Endodermal cell (in vitro differentiated cells): ENCODE results near the gene SOST. TPM values are rescaled to one million over a fixed set of nuclear protein-coding genes. Genes with fewer than 3 reads are reported as not detected.

Experiments
- DNase-seq: peaks from one replicate; pipeline ENCODE4 v3.0.0-alpha.2; 2017
- H3K27ac ChIP-seq: 2 replicates; pipeline ENCODE4 v1.5.1; 2013; ENCODE audit warnings: mild to moderate bottlenecking, low read depth, low read length, moderate library complexity
- H3K27me3 ChIP-seq: 2 replicates; pipeline ENCODE4 v1.6.1; 2013; ENCODE audit warnings: mild to moderate bottlenecking, low read length, moderate library complexity; ENCODE audit not compliant: insufficient read depth, control insufficient read depth, poor library complexity, severe bottlenecking
- H3K36me3 ChIP-seq: 2 replicates; pipeline ENCODE4 v1.7.0; 2013; ENCODE audit warnings: mild to moderate bottlenecking, low read length, moderate library complexity; ENCODE audit not compliant: control insufficient read depth, insufficient read depth
- H3K4me1 ChIP-seq: one replicate; pipeline ENCODE4 v1.7.0; 2013; ENCODE audit warnings: low read length; ENCODE audit not compliant: control insufficient read depth, insufficient read depth
- H3K4me3 ChIP-seq: 2 replicates; pipeline ENCODE4 v1.5.1; 2013; ENCODE audit warnings: mild to moderate bottlenecking, low read length, moderate library complexity
- H3K9ac ChIP-seq: 2 replicates; pipeline ENCODE4 v1.6.1; 2013; ENCODE audit warnings: mild to moderate bottlenecking, low read length, moderate library complexity; ENCODE audit not compliant: poor library complexity, severe bottlenecking; ENCODE audit errors: extremely low read depth
- H3K9me3 ChIP-seq: 2 replicates; pipeline ENCODE4 v1.6.1; 2013; ENCODE audit warnings: mild to moderate bottlenecking, low read length, moderate library complexity; ENCODE audit not compliant: control insufficient read depth
- H3K27ac Mint-ChIP-seq: 2 replicates; pipeline ENCODE4 v1.8.0; 2020; ENCODE audit warnings: mixed read lengths
- H3K27me3 Mint-ChIP-seq: 2 replicates; pipeline ENCODE4 v1.8.0; 2021; ENCODE audit warnings: mild to moderate bottlenecking, mixed read lengths; ENCODE audit not compliant: insufficient read depth
- H3K36me3 Mint-ChIP-seq: 2 replicates; pipeline ENCODE4 v1.8.0; 2020; ENCODE audit warnings: low read depth, mixed read lengths
- H3K4me1 Mint-ChIP-seq: 2 replicates; pipeline ENCODE4 v1.8.0; 2020; ENCODE audit warnings: mixed read lengths
- H3K4me3 Mint-ChIP-seq: 2 replicates; pipeline ENCODE4 v1.8.0; 2020; ENCODE audit warnings: mild to moderate bottlenecking, moderate library complexity, mixed read lengths
- H3K9me3 Mint-ChIP-seq: 2 replicates; pipeline ENCODE4 v1.8.0; 2020; ENCODE audit warnings: mild to moderate bottlenecking, mixed read lengths
- WGBS, 2 experiments: methylation state at CpG; one replicate each; pipeline versions ENCODE4 v1.1.5 to v1.1.7; 2013; ENCODE audit warnings: missing lambda C conversion rate in 2 of 2, mixed read lengths in 1 of 2; ENCODE audit not compliant: insufficient coverage in 1 of 2, insufficient read length in 1 of 2; 5-methylcytosine and 5-hydroxymethylcytosine counted together
- total RNA-seq, 2 donors: library from RNA; stranded (reverse); fragmentation: NEBNext Ultra II Directional in 1 of 2; extraction: Animal tissue kit (Norgen Biotek cat#: 25700) in 1 of 2; gene quantifications; 2 replicates in 1 of 2; 3 replicates in 1 of 2; pipeline ENCODE4 v1.2.1, GENCODE V29; 2021
- TF ChIP-seq, protein P1 (sequence below): fragments of 200-600 bp; sonication (generic); conservative IDR thresholded peaks from 2 replicates; pipeline ENCODE4 v1.5.0; 2021; ENCODE audit warnings: antibody characterized with exemption, mild to moderate bottlenecking

Gene SOST
- total RNA-seq, 2 donors from 2014 or later, result not detected

DNA sequence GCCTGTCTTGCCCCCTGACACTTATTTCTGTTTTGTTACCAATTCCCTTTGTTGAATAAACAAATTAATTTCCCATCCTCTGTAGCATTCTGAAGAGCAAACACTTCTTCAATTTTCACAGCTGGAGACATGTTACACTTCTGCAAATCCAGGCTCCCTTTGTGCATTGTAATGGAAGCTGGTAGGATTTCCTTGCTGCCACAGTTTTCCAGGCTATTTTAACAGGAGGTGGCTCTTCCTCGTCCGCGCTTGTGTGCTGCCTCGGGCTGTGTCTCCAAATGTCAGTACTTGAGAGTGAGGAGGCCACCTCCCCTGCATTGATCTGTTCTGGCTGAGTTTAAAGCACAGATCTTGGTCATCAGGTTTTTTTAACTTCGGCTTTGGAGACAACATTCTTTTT lies 40.0 kb downstream of the SOST start:
- Histone ChIP-seq H3K9me3 (no peaks in the 10 kb centered on the region), H3K4me1 (no peaks in the 10 kb centered on the region), H3K4me3 (no peak overlapping the region), H3K36me3 (no peaks in the 10 kb centered on the region), H3K27me3 (peaks cover 23% of the 10 kb centered on the region), H3K27ac (no peak overlapping the region), H3K9ac (no peak overlapping the region)
- H3K4me3 Mint-ChIP-seq, result no peak overlapping the region
- DNase-seq, result peak; percentile 75
- no peak overlapping the region for H3K27ac Mint-ChIP-seq
- no peaks in the 10 kb centered on the region for H3K9me3 Mint-ChIP-seq
- 36 to 49% methylated on average over 1 to 5 of the region's 5 CpGs for WGBS, 2 experiments
- H3K36me3 Mint-ChIP-seq, result no peaks in the 10 kb centered on the region
- H3K4me1 Mint-ChIP-seq, result peaks cover 22% of the 10 kb centered on the region
- peaks cover 48% of the 10 kb centered on the region for H3K27me3 Mint-ChIP-seq
- TF ChIP-seq, protein P1, sequence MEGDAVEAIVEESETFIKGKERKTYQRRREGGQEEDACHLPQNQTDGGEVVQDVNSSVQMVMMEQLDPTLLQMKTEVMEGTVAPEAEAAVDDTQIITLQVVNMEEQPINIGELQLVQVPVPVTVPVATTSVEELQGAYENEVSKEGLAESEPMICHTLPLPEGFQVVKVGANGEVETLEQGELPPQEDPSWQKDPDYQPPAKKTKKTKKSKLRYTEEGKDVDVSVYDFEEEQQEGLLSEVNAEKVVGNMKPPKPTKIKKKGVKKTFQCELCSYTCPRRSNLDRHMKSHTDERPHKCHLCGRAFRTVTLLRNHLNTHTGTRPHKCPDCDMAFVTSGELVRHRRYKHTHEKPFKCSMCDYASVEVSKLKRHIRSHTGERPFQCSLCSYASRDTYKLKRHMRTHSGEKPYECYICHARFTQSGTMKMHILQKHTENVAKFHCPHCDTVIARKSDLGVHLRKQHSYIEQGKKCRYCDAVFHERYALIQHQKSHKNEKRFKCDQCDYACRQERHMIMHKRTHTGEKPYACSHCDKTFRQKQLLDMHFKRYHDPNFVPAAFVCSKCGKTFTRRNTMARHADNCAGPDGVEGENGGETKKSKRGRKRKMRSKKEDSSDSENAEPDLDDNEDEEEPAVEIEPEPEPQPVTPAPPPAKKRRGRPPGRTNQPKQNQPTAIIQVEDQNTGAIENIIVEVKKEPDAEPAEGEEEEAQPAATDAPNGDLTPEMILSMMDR, result no peak

DNA sequence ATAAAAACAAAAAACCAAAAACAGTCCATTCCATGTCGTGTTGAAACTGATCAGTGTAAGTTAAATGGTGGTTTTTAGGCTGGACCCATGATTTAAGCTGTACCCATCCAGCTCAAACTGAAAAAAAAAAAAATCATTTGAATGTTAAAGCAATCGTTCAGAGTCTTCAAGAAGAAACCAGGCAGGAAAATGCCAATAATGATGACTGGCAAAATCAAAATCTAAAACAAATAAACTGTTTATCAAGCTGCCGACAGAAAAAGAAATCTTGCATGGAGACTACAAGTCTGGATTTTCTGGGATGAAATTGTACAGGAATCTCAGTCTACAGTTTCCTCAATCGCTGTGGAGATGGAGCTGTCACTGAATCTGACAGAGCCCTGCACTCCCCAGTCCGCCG lies 40.7 kb downstream of the SOST start:
- H3K36me3 ChIP-seq, result no peaks in the 10 kb centered on the region
- no peaks in the 10 kb centered on the region for H3K9me3 ChIP-seq
- H3K27me3 ChIP-seq, result peaks cover 29% of the 10 kb centered on the region
- H3K27ac Mint-ChIP-seq, result no peak overlapping the region
- H3K4me1 ChIP-seq, result no peaks in the 10 kb centered on the region
- H3K4me1 Mint-ChIP-seq, result peaks cover 17% of the 10 kb centered on the region
- WGBS, 2 experiments, result 73 to 82% methylated on average over 4 to 6 of the region's 6 CpGs
- no peaks in the 10 kb centered on the region for H3K36me3 Mint-ChIP-seq
- TF ChIP-seq, protein P1, result no peak
- no peak overlapping the region for H3K4me3 ChIP-seq
- H3K9ac ChIP-seq, result no peak overlapping the region
- DNase-seq, result no peak
- no peaks in the 10 kb centered on the region for H3K9me3 Mint-ChIP-seq
- peaks cover 54% of the 10 kb centered on the region for H3K27me3 Mint-ChIP-seq
- H3K4me3 Mint-ChIP-seq, result no peak overlapping the region
- no peak overlapping the region for H3K27ac ChIP-seq

DNA sequence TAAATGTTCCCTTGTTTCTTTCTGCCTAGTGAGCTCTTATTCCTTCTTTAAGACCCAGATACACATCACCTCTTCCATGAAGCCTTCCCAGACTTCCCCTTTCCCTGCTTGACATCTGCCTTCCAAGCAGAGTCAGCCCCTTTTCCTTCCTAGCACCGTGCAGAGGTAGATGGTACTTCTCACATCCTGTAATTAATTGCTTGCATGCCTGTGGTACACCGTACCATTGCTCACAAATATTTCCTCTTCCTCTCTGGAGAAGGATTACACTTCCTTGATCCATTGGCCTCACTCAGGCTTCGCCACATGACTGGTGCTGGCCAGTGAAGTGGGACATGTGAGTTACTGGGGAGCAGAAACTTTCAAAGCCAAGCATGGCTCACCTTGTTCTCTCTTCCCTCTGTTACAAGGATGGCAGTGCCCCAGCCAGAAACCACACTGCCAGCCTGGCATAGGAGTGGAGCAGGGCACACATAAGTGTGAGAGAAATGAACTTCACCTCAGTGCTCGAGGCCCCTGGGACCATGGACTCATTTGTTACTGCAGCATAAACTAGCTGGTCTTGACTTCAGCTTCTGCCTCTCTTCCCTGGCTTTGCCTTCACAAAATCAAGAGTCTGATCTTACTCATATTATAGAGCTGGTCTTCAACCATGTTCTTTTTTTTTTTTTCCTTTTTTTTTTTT lies 44.0 kb downstream of the SOST start:
- Mint-ChIP-seq H3K4me1 (peaks cover 16% of the 10 kb centered on the region), H3K36me3 (no peaks in the 10 kb centered on the region), H3K27ac (no peak overlapping the region), H3K4me3 (peak overlapping the region; percentile 46), H3K27me3 (peaks cover 71% of the 10 kb centered on the region), H3K9me3 (no peaks in the 10 kb centered on the region)
- H3K36me3 ChIP-seq, result no peaks in the 10 kb centered on the region
- 89 to 94% methylated on average over 4 of the region's 4 CpGs for WGBS, 2 experiments
- H3K27ac ChIP-seq, result no peak overlapping the region
- peaks cover 45% of the 10 kb centered on the region for H3K27me3 ChIP-seq
- DNase-seq, result no peak
- H3K9ac ChIP-seq, result no peak overlapping the region
- H3K9me3 ChIP-seq, result no peaks in the 10 kb centered on the region
- H3K4me3 ChIP-seq, result no peak overlapping the region
- no peaks in the 10 kb centered on the region for H3K4me1 ChIP-seq
- TF ChIP-seq, protein P1, result no peak
